Activated effector memory CD4-positive, alpha-beta T cell treated with Interleukin-2 at 50 U/mL for 16 hours (primary cell): ENCODE measurements around the gene HEXA.

ENCODE experiments used
- DNase-seq: peaks from one replicate; pipeline ENCODE4 v3.0.0-alpha.2; 2020

HEXA gene

GRCh38 chr15:72372361-72372760, 3.5 kb downstream of the HEXA start:
- DNase-seq = no peak

DNA sequence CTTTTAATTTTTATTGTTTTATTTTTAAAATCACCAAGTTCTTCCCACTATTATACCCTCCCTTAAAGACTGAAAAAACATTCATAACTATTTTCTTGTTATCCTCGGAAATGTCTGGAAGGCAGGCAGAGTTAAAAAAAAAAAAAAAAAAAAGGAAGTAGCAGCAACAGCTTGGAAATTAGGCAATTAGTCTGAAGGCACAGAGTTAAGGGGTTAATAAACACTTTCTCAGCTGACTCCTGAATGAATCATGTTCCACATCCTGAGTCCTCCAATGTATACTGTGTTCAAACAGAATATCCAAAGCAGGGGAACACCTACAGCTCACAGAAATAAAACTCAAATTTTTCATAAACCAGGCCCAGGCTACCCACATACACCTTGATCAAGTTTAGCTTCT, 5.8 kb downstream of the HEXA start:
- DNase-seq = no peak

DNA sequence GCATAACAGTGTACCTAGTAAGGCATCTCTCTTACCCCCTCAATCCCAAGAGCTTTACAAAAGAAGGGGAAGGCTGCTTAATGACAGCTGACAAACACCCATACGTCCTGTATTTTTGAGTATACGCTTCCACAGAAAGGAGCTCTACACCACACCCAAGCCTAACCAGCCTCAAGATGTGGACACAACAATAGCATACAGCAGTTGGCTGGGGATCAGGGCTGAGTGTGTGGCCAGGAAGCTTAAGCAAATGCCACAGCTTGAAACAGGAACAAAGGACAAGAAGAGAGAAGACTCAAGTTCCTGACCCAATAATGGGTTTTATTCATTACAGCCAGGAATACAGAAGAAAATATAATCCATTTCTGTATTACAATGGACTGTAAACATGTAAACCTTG, 6.9 kb downstream of the HEXA start:
- no peak for DNase-seq

DNA sequence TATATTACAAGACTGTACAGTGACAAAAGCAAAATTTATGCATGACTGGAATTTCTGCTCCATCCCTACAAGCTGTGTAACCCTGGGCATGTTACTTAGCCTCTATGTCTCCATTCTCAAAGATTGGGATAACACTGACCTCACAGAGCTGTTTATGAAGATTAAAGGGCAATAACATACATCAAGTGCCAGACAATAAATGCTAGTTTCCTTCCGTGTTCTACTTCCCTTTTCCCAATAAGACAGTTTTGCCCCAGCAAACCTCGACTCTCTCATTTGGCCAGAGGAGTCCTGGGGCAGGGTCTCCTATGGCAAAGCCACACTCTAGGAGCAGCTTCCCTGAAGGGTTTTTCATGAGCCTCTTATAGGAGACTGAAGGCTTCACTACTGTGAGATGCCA, 7.5 kb downstream of the HEXA start:
- DNase-seq = no peak

DNA sequence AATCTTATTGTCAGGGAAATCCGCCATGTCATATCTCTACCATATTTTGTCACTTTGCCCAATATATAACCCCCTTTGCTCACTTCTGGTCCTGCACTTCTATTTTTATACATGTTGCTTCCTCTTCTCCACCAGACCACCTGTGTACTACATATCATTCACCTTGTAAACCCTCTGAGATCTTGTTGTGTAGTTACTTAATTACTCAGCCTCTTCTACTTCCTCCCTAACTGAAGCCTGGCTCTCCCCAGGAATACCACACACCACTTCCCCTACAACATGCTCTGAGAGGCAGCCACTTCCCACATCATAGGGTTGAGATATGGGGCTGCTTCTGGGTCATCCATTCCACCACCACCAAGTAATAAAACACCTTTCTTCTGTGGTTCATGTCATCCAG, 10.0 kb downstream of the HEXA start:
- no peak for DNase-seq

GRCh38 chr15:72361176-72361575, 14.6 kb downstream of the HEXA start:
- no peak for DNase-seq

DNA sequence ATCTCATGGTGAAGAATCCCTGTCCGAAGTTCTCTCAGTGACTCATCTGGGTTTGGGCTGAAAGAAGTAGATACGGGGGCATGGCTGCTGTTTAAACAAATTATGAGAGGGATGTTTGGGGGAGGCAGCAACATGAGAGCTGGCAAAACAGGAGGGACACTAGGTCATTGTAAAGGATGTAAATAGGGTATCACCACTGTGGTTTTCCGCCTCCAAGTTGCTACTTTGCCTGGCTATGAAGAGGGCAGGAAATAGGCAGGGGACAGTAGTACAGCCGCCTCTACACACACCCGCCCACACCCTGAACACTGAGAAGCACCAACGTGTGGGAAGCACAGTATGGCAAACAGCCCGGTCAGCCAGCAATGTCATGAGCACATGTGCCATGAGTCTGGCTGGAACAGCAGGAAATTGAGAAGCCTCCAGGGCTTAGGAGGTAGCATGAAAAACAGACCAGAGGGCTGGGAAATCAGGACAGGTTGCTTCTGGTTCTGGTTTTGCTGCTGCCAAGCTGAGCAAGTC, 17.1 kb downstream of the HEXA start:
- DNase-seq = no peak

- no peak for DNase-seq
Measured at GRCh38 chr15:72358121-72358520, 17.7 kb downstream of the HEXA start.

DNA sequence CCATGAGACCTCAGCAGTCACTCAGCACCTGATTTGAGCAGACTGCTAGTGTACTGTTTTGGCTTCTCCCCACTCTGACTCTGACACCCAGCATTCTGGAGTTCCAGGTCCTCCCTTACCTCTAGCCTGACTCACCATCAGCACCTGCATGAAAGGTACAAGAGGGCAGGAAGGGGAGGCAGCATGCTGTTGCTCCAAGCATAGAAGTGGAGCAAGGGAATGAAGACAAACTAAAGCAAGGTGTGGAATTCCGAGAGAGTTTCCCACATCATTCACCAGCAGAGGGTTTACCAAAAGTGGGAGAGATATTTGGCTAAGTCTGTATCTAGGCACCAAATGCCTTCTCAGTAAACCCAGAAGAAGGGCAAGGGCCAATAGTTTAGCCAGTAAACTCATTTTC, 21.3 kb downstream of the HEXA start:
- DNase-seq = no peak

- DNase-seq = no peak
Measured at GRCh38 chr15:72353266-72353665, 22.5 kb downstream of the HEXA start.

DNA sequence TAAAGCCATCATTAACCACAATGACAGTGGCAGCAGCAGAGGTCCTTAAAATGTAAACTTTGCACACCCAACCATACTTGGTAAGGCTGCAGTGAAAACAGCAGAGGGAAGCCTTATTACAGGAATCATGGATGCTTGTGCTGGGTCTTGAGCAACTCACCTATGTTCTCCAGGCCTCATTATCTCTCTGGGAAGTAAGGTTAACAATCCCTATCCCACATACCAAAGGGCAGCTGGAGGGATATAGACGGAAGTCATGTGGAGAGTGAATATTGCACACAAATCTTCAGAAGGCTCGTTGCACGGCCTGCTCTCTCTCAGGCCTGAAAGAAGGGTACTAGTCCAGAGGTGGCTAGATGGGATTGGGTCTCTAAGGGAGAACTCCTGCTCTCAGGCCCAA, 30.0 kb downstream of the HEXA start:
- DNase-seq = no peak

DNA sequence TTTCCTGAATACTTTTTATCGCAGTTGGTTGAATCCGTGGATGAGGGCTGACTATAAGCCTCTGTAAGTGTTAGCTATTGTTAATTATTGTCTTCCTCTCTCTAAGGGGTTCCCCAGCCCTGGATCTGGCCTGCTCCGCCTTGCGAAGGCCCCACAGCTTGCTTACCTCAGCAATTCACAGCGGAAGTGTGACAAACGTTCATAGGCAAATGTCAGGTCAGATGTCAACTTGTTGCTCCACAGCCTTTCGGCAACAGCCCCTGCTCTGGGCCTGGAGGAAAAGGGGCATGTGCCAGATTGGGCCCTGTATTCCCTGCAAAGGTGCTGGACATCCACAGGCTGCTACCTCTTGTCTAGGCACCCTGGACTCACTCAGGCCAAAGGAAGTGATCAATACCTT, 30.5 kb downstream of the HEXA start:
- DNase-seq = no peak

GRCh38 chr15:72344602-72345001, 31.2 kb downstream of the HEXA start:
- DNase-seq = no peak

- no peak for DNase-seq
Measured at GRCh38 chr15:72342385-72342784, 33.4 kb downstream of the HEXA start.

DNA sequence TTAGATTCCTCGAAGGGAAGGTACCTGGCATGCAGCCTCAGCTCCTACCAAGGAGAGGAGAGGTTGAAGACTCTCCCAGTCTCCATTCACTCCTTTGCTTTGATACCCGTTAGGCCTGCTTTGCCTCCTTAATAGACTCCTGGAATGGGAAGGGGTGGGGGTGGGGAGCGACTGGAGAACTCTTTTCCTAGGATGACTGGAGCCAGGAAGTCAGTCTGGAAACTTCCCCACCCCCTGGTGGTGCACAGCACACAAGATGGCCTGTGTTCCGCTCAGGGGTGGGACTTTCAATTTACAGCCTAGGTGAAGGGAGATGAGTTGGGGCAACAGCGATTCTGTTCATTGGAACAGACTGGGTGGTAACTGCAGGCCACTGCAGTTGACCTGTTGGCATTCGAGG, 34.5 kb downstream of the HEXA start:
- no peak for DNase-seq

DNA sequence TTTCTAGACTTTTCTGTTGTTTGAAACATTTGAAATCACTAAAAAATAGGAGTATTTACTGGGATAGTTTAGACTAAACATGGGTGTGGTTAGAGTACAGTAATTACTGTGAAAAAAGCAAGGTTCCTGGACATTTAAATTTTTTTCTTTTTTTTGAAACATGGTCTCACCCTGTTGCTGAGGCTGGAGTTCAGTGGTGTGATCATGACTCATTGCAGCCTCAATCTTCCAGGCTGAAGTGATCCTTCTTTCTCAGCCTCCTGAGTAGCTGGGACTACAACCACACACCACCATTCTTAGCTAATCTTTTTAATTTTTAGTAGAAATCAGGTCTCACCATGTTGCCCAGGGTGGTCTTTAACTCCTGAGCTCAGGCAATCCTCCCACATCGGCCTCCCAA, 35.4 kb downstream of the HEXA start:
- no peak for DNase-seq

- no peak for DNase-seq
Measured at GRCh38 chr15:72339777-72340177, 36.0 kb downstream of the HEXA start.

DNA sequence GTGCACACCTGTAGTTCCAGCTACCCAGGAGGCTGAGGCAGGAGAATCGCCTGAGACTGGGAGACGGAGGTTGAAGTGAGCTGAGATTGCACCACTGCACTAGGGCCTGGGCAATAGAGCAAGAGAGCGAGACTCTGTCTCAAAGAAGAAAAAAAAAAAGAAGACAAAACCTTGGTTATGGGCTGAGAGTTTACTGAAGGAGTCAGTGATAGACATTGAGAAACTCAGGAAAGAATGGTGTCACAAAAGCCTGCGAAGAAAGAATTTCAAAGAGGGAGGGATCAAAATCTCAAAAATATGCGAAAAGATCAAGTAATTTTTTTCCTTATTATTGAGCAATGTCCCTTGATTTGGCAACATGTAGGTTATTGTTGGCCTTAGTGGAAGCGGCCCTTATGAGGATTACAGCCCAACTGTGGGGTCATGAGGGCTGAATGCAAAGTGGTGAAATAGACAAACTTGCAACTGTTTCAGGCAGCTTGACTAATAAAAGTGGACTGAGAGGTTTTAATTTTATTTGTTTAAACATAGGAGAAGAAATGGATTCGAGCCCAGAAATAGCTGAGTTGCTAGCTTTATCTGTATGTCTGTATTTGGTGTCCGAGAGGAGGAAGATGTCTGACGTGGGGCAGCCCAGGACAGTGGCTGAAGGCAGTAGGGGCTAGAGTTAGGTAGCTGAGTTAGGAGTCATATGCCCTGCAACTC, 37.0 kb downstream of the HEXA start:
- no peak for DNase-seq

GRCh38 chr15:72338148-72338547, 37.7 kb downstream of the HEXA start:
- no peak for DNase-seq

DNA sequence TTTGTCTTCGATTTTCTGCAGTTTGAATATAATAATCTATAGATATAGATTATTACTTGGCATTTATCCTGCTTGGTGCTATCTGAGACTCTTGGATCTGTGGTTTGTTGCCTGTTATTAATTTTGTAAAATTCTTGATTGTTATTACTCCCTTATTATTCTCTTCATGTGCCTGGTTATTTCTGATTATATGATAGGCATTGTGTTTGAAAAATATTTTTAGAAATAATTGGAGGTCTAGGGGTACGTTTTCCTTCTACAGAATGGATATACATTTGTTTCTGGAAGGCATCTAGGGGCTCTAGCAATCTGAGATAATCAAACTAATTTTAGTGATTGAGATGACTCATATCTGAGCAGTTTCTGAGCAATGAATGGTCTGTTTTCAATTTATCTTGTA, 41.0 kb downstream of the HEXA start:
- no peak for DNase-seq

- DNase-seq = no peak
Measured at GRCh38 chr15:72331021-72331420, 44.8 kb downstream of the HEXA start.

DNA sequence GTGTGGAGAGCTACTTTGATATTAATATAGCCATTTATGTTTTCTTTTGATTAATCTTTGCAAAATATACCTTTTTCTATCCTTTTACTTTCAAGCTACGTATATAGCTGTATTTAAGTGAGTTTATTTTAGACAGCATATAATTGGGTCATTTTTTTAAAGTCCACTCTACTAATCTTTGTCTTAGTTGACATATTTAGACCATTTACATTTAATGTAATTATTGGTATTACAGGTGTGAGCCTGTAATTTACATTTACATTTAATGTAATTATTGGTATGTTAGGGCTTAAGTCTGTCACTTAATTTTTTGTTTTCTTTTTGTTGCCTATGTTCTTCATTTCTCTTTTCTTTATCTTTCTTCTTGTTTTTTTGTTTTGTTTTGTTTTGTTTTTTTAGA, 52.1 kb downstream of the HEXA start:
- DNase-seq = no peak

- DNase-seq = peak; percentile 56
Measured at GRCh38 chr15:72319985-72320671, 55.7 kb downstream of the HEXA start, which contains the start of gene CELF6. CELF6 (minus strand) TSS chr15:72320157; CDS start chr15:72319874, 283 bp downstream.

DNA sequence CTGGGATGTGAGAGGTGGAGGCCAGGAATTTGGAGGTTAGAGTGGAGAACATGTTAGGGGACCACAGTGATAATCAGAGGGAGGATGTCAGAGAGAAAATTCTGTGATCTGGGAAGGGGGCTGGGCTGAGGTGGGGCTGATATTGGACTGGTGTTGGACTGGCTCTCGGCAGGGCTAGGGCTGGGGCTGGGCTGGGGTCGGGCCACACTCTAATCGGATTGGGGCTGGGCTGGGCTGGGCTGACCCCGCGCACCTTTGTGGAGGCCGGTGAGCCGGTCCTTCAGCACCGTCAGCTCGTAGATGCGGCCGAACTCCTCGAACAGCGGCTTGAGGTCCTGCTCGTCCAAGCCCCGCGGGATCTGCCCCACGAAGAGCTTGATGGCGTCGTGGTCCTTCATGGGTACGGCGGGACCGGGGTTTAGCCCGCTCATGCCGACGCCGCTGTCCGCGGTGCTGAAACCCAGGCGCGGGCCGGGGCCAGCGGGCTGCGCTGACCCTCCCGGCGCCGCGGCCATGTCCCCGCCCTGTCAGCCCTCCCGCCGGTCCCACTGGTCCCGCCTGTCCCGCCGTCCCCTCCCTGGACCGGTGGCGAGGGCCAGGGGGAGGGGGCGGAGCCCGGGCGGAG, 56.3 kb downstream of the HEXA start:
- peak; percentile 29 for DNase-seq
